ENCODE results near the gene ARHGEF12.

The ARHGEF12 gene

DNA sequence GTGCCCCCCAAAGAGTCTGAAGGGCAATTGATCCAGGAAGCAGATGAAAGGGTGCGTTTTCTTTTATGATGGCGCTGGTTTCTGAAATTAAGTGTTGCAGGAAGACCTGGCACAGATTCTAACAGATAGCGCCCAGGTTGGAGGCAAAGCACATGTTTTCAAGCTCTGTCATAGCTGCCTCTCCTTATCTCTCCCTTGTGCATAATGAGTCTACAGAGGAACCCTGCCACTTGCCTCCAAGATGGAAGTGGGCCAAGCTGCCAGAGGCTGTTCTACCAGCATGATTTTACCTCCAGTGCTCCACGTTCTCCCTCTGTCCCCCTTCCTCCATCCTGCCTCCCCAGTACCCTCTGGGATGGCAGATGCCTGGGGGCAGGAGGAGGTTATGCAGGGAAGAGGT, 41.1 kb upstream of the ARHGEF12 start:
- TF ChIP-seq, protein P1, sequence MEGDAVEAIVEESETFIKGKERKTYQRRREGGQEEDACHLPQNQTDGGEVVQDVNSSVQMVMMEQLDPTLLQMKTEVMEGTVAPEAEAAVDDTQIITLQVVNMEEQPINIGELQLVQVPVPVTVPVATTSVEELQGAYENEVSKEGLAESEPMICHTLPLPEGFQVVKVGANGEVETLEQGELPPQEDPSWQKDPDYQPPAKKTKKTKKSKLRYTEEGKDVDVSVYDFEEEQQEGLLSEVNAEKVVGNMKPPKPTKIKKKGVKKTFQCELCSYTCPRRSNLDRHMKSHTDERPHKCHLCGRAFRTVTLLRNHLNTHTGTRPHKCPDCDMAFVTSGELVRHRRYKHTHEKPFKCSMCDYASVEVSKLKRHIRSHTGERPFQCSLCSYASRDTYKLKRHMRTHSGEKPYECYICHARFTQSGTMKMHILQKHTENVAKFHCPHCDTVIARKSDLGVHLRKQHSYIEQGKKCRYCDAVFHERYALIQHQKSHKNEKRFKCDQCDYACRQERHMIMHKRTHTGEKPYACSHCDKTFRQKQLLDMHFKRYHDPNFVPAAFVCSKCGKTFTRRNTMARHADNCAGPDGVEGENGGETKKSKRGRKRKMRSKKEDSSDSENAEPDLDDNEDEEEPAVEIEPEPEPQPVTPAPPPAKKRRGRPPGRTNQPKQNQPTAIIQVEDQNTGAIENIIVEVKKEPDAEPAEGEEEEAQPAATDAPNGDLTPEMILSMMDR (IDR thresholded peaks at IDR 0.05; ENCODE audit: borderline replicate concordance, insufficient read depth, low read depth, low read length): no peak

DNA sequence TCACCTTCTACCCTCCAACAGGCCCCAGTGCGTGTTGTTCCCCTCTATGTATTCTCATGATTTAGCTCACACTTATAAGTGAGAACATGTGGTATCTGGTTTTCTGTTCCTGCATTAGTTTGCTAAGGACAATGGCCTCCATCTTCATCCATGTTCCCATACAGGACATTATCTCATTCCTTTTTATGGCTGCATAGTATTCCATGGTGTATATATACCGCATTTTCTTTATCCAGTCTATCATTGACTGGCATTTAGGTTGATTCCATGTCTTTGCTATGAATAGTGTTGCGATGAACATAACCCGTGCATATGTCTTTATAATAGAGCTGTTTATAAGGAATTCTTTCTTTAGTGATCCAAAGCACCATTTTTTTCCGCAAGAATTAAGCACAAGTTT, 39.7 kb upstream of the ARHGEF12 start:
- TF ChIP-seq, protein P1 (IDR thresholded peaks at IDR 0.05; ENCODE audit: borderline replicate concordance, insufficient read depth, low read depth, low read length): no peak
- H3K4me3 ChIP-seq (ENCODE audit: low read depth, low read length): no peak overlapping the region

More for the DNA sequence above, 41.1 kb upstream of the ARHGEF12 start:
- no peak overlapping the region for H3K4me3 ChIP-seq (ENCODE audit: low read depth, low read length)

DNA sequence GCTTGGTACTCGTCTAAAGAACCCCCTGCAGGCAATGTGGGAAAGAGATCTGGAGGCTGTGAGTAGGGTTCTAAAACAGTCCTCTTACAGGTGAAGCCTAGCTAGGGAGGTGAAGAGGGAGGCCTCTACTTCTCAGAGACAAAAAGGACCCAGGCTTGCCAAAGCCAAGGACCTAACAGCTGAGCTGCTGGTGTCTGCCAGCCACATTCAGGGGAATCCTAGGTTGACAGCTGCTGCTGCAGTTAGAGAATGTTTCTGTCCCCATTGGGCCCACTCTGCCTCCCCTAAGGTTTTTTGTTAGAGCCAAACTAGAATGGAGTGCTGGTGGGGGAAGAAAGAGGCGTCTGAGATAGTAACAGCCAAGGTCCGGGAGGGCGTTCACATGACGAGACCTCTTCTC, 37.8 kb upstream of the ARHGEF12 start:
- TF ChIP-seq, protein P1 (IDR thresholded peaks at IDR 0.05; ENCODE audit: borderline replicate concordance, insufficient read depth, low read depth, low read length): no peak
- H3K4me3 ChIP-seq (ENCODE audit: low read depth, low read length): no peak overlapping the region

DNA sequence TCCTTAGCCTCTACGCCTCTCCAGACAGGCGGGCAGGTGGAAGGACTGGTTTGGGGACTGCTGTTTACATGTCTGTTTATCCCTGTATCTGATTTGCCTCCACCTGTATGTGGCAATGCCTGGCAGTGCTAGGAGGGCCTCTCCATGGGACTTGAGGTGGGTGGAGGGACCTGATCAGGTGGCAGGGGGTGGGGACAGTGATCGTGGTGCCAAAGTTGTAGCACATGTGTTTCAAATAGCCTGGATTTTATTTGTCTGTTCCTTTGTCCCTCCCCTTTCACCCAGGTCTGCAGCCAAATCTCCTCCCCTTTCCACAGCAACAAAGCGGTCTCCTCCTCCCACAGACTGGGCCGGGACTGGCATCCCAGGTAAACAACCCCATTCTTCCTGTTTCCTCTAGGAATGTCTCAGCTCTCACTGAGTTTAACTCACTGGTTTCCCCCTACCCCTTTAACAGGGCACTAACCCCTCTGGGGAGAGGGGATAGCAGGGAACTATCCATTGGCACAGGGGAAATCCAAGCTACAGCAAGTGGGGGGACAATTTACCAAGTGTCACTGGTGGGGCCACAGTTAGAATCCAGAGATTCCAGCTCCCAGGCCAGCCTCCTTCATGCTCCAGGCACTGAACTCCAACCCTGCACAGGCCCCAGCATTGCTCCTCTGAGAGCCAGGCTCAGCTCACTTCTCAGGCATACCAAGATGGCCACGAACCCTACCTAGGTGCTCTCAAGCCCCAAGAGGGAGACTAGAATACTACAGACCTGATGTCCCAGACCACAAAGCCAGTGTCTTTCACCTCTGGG, 34.0 kb upstream of the ARHGEF12 start:
- TF ChIP-seq, protein P1 (IDR thresholded peaks at IDR 0.05; ENCODE audit: borderline replicate concordance, insufficient read depth, low read depth, low read length): no peak
- no peak overlapping the region for H3K4me3 ChIP-seq (ENCODE audit: low read depth, low read length)

DNA sequence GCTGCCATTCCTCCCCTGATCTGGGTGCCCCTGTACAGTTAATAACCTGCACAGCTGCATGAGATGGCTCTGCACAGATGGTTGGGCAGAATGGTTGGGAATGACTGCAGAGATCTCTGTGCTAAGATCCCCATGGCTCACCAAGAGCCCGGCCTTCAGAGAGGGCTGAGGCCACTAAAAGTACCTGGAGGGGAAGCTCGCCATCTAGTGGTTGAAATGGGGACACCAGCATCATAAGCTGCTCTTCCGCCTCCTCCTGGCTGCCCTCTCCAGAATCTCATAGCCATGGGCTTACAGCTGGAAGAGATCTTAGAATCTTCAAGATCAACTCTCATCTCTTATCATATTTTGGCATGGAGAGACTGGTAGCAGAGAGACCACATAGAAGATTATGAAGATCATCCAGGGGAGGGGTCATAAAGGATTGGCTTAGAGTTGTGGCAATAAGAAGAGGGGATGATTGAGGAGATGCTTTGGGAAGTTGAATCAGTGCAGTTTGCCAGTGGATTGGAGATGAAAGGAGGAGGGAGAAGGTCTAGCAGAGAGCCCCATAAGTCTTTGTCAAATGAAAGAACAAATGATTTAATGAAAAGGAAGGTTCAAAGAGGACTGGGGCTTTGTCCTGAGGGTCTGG, 33.1 kb upstream of the ARHGEF12 start:
- TF ChIP-seq, protein P1 (IDR thresholded peaks at IDR 0.05; ENCODE audit: borderline replicate concordance, insufficient read depth, low read depth, low read length): peak; percentile 92
- no peak overlapping the region for H3K4me3 ChIP-seq (ENCODE audit: low read depth, low read length)

DNA sequence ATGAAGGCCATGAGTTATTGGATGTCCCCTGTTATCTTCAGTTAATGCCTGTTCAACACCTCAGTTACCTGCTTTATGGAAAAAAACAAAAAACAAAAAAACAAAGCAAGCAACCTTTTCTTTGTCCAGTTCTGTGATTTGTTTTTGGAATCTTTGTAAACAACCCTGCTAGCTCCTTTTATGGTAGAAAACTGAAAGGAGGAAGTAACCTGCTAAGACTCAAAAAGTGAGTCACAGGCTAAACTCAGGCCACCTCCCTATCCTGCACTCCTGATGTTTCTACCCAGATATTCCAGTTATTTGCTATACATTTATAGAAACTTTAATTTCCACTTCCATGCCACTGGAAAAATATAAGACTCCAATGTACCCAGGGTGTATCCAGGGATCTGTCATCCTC, 31.7 kb upstream of the ARHGEF12 start:
- TF ChIP-seq, protein P1 (IDR thresholded peaks at IDR 0.05; ENCODE audit: borderline replicate concordance, insufficient read depth, low read depth, low read length): no peak
- no peak overlapping the region for H3K4me3 ChIP-seq (ENCODE audit: low read depth, low read length)

DNA sequence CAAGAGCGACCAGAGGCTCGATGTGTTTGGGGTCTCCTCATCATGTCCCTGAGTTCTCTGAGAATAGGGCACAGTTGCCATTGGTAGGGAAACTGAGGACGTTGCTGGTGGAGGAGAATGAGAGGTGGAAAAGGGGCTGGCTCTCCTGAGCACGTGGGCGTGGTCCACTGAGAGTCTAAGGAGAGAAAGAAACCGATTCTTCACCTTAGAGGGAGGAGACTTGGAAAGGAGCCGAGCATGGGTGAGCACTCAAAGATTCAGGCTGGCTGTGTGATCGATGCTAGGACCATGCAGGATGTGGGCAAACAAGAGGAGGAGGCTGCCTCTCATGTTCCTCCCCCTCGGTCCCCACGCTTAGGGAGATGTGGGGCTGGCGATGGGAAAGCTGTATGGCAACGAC, 30.9 kb upstream of the ARHGEF12 start:
- no peak overlapping the region for H3K4me3 ChIP-seq (ENCODE audit: low read depth, low read length)
- TF ChIP-seq, protein P1 (IDR thresholded peaks at IDR 0.05; ENCODE audit: borderline replicate concordance, insufficient read depth, low read depth, low read length): no peak

All from GM12875 (cell line).